NAMALWA (cell line): ENCODE data around the gene SNX27.
"Not testable (repeated sequence)": the region's sequence is repeated elsewhere in the genome, so short reads cannot be mapped to it uniquely, and the experiment has no call there.

Source experiments
- DNase-seq: peaks from one replicate; pipeline ENCODE4 v3.0.0-alpha.2; 2015; ENCODE audit warnings: low spot score

The SNX27 gene

GRCh38 chr1:151611832-151612500 lies at the start of gene SNX27:
SNX27 (plus strand) TSS chr1:151612050; CDS start chr1:151612202, 152 bp downstream.
- peak; percentile 97 for DNase-seq

- no peak for DNase-seq
These were observed 49.2 kb upstream of the SNX27 start for GRCh38 chr1:151562661-151563060.

DNA sequence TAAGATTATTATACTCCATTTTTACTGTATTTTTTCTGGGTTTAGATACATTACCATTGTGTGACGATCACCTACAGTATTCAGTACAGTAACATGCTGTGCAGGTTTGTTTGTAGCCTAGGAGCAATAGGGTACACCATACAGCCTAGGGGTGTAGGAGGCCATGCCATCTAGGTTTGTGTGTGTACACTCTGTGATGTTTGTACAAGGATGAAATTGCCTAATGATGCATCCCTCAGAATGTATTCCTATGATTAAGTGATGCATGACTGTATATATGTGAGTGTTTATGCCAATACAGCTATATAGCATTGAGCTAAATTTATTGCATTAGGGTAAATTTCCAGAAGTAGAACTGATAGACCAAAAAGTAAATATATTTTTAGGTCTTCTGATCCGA lies 48.5 kb upstream of the SNX27 start:
- no peak for DNase-seq

- DNase-seq = no peak
These were observed 46.2 kb upstream of the SNX27 start for GRCh38 chr1:151565502-151566189.

- no peak for DNase-seq
These were observed 43.2 kb upstream of the SNX27 start for GRCh38 chr1:151568626-151569088.

DNA sequence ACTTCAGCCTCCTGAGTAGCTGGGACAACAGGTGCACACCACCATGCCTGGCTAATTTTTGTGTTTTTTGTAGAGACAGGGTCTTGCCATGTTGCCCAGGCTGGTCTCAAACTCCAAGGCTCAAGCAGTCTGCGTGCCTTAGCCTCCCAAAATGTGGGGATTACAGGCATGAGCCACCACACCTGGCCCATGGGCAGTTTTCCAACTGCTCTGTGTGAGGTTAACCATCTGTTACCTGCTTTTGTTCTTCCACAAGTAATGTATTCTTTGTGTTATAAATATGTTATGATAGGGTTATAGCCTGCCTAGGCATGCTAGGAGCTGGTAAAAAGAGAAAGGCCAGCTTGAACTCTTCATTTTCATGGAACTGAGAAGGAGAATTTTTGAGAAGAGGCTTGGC lies 41.0 kb upstream of the SNX27 start:
- DNase-seq = no peak

- no peak for DNase-seq
These were observed 37.0 kb upstream of the SNX27 start for GRCh38 chr1:151574575-151575529.

GRCh38 chr1:151577173-151577572 lies 34.7 kb upstream of the SNX27 start:
- no peak for DNase-seq

DNA sequence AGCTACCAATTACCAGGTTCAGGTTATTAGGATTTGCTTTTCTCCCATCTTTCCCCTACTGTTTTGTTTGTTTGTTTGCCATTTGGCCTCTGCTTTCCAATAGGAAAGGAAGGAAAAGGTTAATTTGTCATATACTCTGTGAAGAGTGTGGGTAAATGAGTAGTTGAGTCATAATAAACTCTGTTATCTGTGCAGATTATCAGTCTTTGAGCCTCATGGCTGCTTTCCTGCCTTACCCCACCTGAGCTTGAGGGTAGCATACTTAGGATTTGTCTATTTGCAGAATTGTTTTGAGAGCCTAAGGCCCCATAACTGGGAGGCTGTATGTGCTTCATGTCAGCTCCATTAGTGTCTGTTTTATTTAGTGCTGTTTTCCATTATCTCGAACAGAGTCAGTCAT lies 32.9 kb upstream of the SNX27 start:
- DNase-seq = no peak

- no peak for DNase-seq
These were observed 32.2 kb upstream of the SNX27 start for GRCh38 chr1:151579436-151580225.

DNA sequence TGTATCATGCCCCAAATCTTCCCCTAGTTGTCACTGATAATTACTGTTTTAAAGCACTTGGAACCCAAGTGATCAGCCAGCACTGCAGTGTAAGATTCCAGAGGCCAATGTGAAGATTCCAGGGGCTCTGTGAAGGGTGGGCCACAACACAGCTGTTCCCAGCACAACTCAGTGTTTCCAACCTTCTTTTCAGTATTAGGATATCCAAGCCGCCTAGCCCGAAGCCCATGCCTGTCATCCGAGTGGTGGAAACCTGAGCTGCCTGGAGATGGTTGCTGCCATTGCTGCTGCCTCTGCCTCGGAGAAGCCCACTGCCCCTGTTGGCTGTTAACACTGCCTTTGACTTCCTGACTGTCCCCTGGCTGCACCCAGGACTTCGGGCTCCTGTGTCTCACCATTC lies 30.4 kb upstream of the SNX27 start:
- DNase-seq = no peak

- no peak for DNase-seq
These were observed 29.9 kb upstream of the SNX27 start for GRCh38 chr1:151581921-151582320.

- no peak for DNase-seq
These were observed 28.1 kb upstream of the SNX27 start for GRCh38 chr1:151583796-151584195.

- DNase-seq = no peak
These were observed 27.6 kb upstream of the SNX27 start for GRCh38 chr1:151584278-151584677.

GRCh38 chr1:151584780-151585179 lies 27.1 kb upstream of the SNX27 start:
- DNase-seq = no peak

DNA sequence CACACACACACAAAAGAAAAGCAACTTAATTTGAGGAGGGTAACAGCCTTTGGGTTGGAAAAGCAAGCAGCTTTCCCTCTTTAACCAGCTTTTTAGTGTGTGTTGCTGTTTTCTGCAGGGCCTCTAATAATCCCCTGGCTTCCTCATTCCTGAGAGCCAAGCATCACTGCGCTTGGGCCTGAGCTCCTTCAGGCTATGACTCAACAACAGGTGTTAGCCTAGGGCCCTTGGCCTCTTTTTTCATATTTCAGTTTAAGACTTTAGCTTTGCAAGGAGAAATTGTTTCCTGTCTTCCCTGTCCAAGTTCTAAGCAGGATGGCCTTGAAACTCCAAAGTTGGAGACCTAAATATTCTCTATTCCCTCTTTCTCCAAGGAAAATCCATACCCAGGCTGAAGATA lies 26.2 kb upstream of the SNX27 start:
- DNase-seq = peak; percentile 38

DNA sequence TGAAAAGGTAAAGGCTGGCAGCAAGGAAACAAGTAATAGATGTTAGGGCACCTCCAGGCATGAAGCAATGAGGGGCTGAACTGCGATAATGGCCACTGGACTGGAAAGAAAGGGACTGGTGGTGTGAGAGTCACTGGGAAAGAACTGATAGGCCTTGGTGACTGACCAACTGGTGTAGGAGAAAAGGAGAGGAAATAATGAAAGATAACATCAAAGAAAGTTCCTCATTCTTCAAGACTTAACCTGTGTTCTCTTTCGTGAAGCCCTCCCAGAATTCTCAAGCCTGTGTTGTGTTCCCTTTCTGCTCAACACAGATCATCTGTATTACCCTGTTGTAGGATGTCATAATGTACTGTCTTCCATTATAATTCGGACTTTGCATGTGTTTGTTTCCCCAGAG lies 20.9 kb upstream of the SNX27 start:
- DNase-seq = no peak

DNA sequence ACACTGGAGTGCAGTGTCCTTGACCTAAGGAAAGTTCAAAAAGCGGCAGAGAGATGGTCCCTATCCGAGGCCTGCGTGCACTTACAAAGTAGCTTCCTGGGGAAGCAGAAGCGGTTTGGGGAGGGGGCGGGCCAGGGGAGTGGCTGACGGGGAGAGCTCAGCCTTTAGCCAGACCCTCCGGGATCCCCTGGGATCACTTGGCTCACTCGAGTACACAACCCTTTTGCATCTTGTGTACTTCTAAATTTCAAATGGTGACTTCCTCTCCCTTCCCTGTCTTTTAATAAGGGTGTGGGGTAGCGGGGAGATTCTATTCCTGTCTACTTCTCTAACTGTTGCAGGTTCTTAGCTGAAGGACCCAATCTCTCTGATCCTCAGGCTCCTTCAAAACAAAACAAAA lies 18.1 kb upstream of the SNX27 start:
- DNase-seq = no peak

GRCh38 chr1:151594143-151594625 lies 17.7 kb upstream of the SNX27 start:
- DNase-seq = peak; percentile 89

DNA sequence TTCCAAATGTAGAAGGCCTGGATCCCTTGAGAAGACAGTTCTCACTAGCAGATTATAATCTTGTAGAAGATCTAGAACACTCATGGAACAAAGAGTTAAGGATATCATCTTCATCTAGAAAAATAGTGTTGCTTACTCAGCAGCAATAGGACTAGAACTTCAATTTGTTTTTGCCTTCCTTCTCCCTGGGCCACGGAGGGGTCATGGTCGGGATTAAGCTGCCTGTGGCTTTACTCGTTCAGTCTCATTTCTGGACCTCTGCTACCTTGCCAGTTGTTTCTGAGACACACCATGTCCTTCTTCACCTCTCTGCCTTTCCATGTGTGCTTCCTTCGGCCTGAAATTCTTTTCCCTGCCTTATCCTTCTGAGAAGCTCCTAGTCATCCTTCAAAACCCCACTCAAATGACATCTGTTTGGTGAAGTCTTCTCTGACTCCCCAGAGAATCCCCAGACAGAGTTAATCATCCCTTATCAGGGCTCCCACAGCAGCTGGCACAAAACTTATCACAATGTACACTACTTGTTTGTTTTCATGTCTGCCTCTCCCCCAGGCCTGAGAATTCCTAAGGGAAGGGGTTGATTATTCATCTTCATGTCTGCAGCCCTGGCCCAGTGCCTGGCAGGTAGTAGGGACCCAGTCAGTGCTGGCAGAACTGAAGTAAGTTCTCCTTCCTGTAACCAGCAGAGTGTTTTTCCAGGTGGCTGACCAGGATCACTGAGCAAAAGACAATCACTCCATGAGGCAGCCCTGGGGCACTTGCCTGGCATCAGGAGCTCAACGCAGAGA lies 15.5 kb upstream of the SNX27 start:
- no peak for DNase-seq

DNA sequence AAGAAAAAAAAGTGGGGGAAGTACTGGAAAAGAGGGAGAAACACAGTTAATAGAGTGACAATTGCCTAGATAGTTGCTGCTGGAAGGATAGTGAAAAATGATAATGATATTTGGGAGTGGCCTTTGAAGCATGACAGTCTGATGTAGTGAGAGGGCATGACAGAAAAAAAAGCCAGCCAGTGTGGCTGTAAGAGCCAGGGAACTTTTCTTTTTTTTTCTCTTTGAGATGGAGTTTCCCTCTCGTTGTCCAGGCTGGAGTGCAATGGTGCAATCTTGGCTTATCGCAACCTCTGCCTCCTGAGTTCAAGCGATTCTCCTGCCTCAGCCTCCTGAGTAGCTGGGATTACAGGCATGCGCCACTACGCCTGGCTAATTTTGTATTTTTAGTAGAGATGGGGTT lies 9.3 kb upstream of the SNX27 start:
- DNase-seq = not testable (repeated sequence)
